ENCODE data around the gene ZNF831.

The ZNF831 gene

GRCh38 chr20:59204165-59204894 is 40.7 kb downstream of the ZNF831 start:
- no peak for DNase-seq (ENCODE audit: low read depth)
- H3K4me3 ChIP-seq (ENCODE audit: low read length), result no peak overlapping the region
- TF ChIP-seq CTCF (conservative IDR thresholded peaks at IDR 0.05; ENCODE audit: low read depth, low read length), result no peak

DNA sequence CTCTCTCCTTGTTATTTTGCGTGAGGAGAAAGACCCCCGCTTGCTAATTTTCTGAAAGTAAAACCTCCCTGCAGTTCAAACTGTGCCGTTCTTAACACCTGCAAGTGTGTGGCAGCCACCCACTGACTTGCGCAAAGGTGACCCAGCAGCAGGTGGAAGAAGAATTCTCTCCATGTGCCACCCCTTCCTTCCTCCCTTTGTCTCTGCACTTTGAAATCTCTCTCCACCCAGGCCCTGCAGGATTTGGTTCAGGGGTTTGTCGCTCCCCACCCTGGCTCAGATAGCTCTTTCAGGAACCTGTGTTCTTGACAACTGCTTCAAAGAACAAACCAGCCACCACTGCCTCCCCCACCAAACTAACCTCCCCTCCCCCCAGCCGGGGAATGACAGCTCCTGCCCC is 41.4 kb downstream of the ZNF831 start:
- no peak for DNase-seq (ENCODE audit: low read depth)
- no peak for TF ChIP-seq CTCF (conservative IDR thresholded peaks at IDR 0.05; ENCODE audit: low read depth, low read length)

DNA sequence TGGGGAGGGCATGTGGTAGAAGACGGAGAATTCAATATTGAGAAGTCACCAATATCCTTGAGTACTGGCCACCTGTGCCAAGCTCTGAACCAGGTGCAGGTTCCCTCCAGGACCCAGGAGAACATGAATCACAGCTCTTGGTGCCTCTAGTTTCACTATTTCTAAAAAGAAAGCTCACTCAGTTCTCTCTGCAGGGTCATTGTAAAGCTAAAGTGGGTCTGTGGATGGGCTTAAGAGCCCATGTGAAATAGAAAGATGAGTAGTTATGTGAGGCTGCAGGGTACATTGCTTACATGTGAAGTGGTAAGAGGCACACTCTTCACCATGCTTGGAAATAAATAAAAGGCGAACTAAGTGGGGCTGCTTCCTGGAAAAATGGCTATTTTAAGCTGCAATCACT is 43.6 kb downstream of the ZNF831 start:
- TF ChIP-seq CTCF (conservative IDR thresholded peaks at IDR 0.05; ENCODE audit: low read depth, low read length), result no peak
- no peak for DNase-seq (ENCODE audit: low read depth)
- no peak overlapping the region for H3K4me3 ChIP-seq (ENCODE audit: low read length)

More for the DNA sequence above, 41.4 kb downstream of the ZNF831 start:
- no peak overlapping the region for H3K4me3 ChIP-seq (ENCODE audit: low read length)

DNA sequence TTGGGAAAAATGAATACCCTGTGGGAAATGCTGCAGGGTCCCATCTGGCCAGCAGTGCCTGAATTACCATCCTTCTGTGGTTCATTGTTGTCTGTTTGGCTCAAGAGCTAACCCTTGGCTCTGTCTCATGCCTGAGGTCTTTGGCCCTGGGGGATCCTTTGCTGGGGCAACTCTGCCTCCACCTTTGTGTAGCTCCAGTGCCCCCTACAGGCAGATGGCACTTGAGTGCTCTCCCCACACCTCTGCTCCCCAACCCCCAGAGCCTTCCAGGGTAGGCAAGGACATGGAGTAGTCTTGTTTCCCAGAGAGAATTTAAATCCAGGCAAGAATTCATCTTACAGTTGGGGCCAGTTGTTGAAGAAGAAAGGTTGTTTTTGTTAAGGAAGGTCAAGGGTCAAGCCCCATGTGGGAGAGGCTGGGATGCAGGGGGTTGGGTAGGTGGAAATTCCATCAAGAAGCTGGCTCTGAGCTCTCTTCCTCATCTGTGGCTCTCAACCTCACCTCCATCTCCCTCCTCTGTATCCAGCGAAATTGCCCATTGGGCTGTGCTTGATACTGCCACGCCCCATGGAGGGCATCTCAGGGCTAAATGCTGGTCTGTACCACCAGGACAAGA is 44.2 kb downstream of the ZNF831 start:
- no peak for DNase-seq (ENCODE audit: low read depth)
- H3K4me3 ChIP-seq (ENCODE audit: low read length), result no peak overlapping the region
- TF ChIP-seq CTCF (conservative IDR thresholded peaks at IDR 0.05; ENCODE audit: low read depth, low read length), result peak; percentile 24

DNA sequence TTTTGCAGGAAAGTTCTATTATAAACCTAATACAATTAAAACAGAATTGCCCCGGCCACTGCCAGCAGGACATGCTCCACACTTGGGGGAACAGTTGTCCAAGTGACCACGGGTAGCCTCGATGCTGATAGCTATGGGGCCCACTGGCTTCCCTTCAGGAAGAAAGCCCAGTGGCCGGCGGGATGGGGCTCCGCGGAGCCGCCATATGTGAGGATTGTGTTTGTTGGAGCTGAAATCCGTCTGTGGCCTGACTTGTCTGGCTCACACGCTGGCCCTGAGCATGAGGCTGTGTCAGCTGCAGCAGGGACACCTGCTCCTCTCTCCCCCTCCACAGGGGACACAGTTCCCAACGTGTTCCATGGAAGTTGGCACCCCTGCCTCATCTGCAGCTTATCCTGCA is 46.6 kb downstream of the ZNF831 start:
- H3K4me3 ChIP-seq (ENCODE audit: low read length), result no peak overlapping the region
- DNase-seq (ENCODE audit: low read depth), result no peak
- no peak for TF ChIP-seq CTCF (conservative IDR thresholded peaks at IDR 0.05; ENCODE audit: low read depth, low read length)

- no peak for TF ChIP-seq CTCF (conservative IDR thresholded peaks at IDR 0.05; ENCODE audit: low read depth, low read length)
- DNase-seq (ENCODE audit: low read depth), result no peak
- H3K4me3 ChIP-seq (ENCODE audit: low read length), result no peak overlapping the region
These were observed 47.7 kb downstream of the ZNF831 start for GRCh38 chr20:59211208-59211765.

- DNase-seq (ENCODE audit: low read depth), result no peak
- TF ChIP-seq CTCF (conservative IDR thresholded peaks at IDR 0.05; ENCODE audit: low read depth, low read length), result no peak
- H3K4me3 ChIP-seq (ENCODE audit: low read length), result no peak overlapping the region
These were observed 50.5 kb downstream of the ZNF831 start for GRCh38 chr20:59214073-59214472.

Data from retinal pigment epithelial cell (primary cell).